ENCODE measurements around the gene TMEM212. TPM values are rescaled to one million over a fixed set of nuclear protein-coding genes. Genes with fewer than 3 reads are reported as not detected.

Gene TMEM212
- total RNA-seq, 1 experiment from 2014 or later = not detected

- no peak overlapping the region for H3K9ac ChIP-seq (ENCODE audit: extremely low read depth, insufficient read length, low read length)
- H3K36me3 Mint-ChIP-seq (ENCODE audit: insufficient read depth in 1 of 3, low read depth in 3 of 3) = no peaks in the 10 kb centered on the region
- H3K27me3 Mint-ChIP-seq (ENCODE audit: low read depth) = peaks cover 35% of the 10 kb centered on the region
- H3K4me3 Mint-ChIP-seq = no peak overlapping the region
- no peak overlapping the region for H2AK5ac ChIP-seq (ENCODE audit: insufficient read length, low read length)
- no peaks in the 10 kb centered on the region for H3K79me2 ChIP-seq (ENCODE audit: insufficient read depth, low read length)
- no peak overlapping the region for H2BK15ac ChIP-seq (ENCODE audit: low read depth, low read length)
- H3K4ac ChIP-seq (ENCODE audit: low read depth, low read length) = no peak overlapping the region
- H4K20me1 ChIP-seq (ENCODE audit: control insufficient read depth, insufficient read depth, insufficient read length) = no peaks in the 10 kb centered on the region
- WGBS (ENCODE audit: extremely low coverage, insufficient read length, low lambda C conversion rate) = no CpG with 5 or more reads among the region's 7 CpGs
- H3K9me3 Mint-ChIP-seq = no peaks in the 10 kb centered on the region
- peaks cover 12% of the 10 kb centered on the region; the same call in 1 of the 2 replicates for H3K27me3 ChIP-seq (ENCODE audit: insufficient read depth, low read length)
- H2BK120ac ChIP-seq (ENCODE audit: low read depth, low read length, poor library complexity, severe bottlenecking) = no peak overlapping the region
- no peak overlapping the region for H4K91ac ChIP-seq (ENCODE audit: insufficient read length, low read depth, low read length)
- no peaks in the 10 kb centered on the region for H3K9me3 ChIP-seq (ENCODE audit: control insufficient read depth, low read depth, low read length)
- no peak overlapping the region for H4K5ac ChIP-seq (ENCODE audit: insufficient read length, low read depth, low read length)
- no peak overlapping the region for H3K18ac ChIP-seq (ENCODE audit: insufficient read length, low read depth, low read length)
- no peak overlapping the region for H3K23ac ChIP-seq (ENCODE audit: insufficient read length, low read depth, low read length)
- H3K27ac Mint-ChIP-seq = no peak overlapping the region
- no peak for TF ChIP-seq CTCF (conservative IDR thresholded peaks at IDR 0.05)
- no peak for DNase-seq
- H3K56ac ChIP-seq (ENCODE audit: insufficient read length, low read depth, low read length) = no peak overlapping the region
- no peak overlapping the region for H3K14ac ChIP-seq (ENCODE audit: insufficient read depth, low read length)
- H2BK5ac ChIP-seq (ENCODE audit: insufficient read length, low read length) = no peak overlapping the region
- no peak overlapping the region for H3T11ph ChIP-seq (ENCODE audit: low read length)
- no peak overlapping the region for H2BK20ac ChIP-seq (ENCODE audit: low read depth, low read length, poor library complexity, severe bottlenecking)
- peaks cover 13% of the 10 kb centered on the region for H3K23me2 ChIP-seq (ENCODE audit: insufficient read length, low read depth, low read length, poor library complexity, severe bottlenecking)
- no peaks in the 10 kb centered on the region for H3K79me1 ChIP-seq (ENCODE audit: insufficient read depth, low read depth, low read length, poor library complexity, severe bottlenecking)
- no peak overlapping the region for H3K4me2 ChIP-seq (ENCODE audit: insufficient read depth, insufficient read length, low read length)
- peaks cover 8 to 10% of the 10 kb centered on the region in 2 experiments; a peak in 3 of 4 replicates for H3K4me1 Mint-ChIP-seq
- no peak overlapping the region for H3K27ac ChIP-seq (ENCODE audit: insufficient read length, low read depth, low read length)
- H3K4me1 ChIP-seq (ENCODE audit: insufficient read depth, low read length) = no peaks in the 10 kb centered on the region
- H4K8ac ChIP-seq (replicated peaks; ENCODE audit: insufficient read length, low read depth, low read length) = no peak overlapping the region
- H2BK12ac ChIP-seq (ENCODE audit: insufficient read length, low read depth, low read length) = no peak overlapping the region
- H2AFZ ChIP-seq (ENCODE audit: low read length) = no peak overlapping the region
These were observed 35.9 kb upstream of the TMEM212 start for GRCh38 chr3:171807129-171807675.

Data from H9 (cell line).